ENCODE results near the gene TOMM20. TPM values are rescaled to one million over a fixed set of nuclear protein-coding genes. Genes with fewer than 3 reads are reported as not detected.
"Not testable (repeated sequence)": the region's sequence is repeated elsewhere in the genome, so short reads cannot be mapped to it uniquely, and the experiment has no call there.

Gene TOMM20
- total and polyA plus RNA-seq, 4 donors = 60.6 to 115 (median 79.6) TPM

DNA sequence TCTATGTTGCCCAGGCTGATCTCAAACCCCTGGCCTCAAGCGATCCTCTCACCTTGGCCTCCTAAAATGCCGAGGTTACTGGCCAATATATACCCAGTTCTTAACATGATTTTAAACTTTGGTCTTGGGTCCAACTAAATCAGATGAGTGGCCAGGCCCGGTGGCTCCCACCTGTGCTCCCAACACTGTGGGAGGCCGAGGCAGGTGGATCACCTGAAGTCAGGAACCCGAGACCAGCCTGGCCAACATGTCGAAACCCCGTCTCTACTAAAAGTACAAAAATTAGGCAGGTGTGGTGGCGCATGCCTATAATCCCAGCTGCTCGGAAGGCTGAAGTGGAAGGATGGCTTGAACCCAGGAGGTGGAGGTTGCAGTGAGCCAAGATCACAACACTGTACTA lies 29.6 kb downstream of the TOMM20 start:
- H3K4me1 ChIP-seq (ENCODE audit: control insufficient read depth in 5 of 5, insufficient read depth in 5 of 5, low read length in 5 of 5) = peaks cover 0 to 1% (median 0%) of the 10 kb centered on the region in 5 donors
- no peak for ATAC-seq (ENCODE audit: insufficient read depth, low FRiP score)
- WGBS, 2 donors = 96 to 97% methylated on average over 9 of the region's 9 CpGs
- H3K9me3 ChIP-seq (ENCODE audit: control insufficient read depth in 4 of 4, insufficient read depth in 3 of 4, low read length in 3 of 4) = no peaks in the 10 kb centered on the region
- no peak overlapping the region for H3K4me3 ChIP-seq
- DNase-seq = no peak
- H3K27me3 ChIP-seq (ENCODE audit: control insufficient read depth in 3 of 3, insufficient read depth in 3 of 3, low read length in 2 of 3) = no peaks in the 10 kb centered on the region
- TF ChIP-seq CTCF (IDR thresholded peaks at IDR 0.05; ENCODE audit: control extremely low read depth, extremely low read depth) = no peak
- no peak overlapping the region for H3K27ac ChIP-seq (ENCODE audit: low read depth in 1 of 2, low read length in 1 of 2)
- no peak overlapping the region for H3K9ac ChIP-seq (ENCODE audit: insufficient read depth in 1 of 2, low read length in 2 of 2)
- no peaks in the 10 kb centered on the region for H3K36me3 ChIP-seq (ENCODE audit: control insufficient read depth in 4 of 4, insufficient read depth in 4 of 4, low read length in 4 of 4)

DNA sequence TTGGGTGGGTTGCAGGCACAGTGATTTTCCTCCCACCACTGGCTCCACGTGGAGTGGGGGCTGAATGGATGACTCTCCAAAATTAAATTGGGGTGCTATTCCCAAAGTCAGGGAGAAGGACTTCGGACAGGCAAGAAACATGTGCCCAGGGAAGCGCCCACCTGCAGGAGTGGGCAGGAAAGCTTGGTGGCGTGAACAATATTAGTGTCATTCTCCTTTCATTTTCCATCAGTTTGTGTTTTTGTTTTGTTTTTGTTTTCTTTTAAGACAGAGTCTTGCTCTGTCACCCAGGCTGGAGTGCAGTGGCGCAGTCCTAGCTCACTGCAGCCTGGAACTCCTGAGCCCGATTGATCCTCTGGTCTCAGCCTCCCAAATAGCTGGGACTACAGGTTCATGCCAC lies 30.1 kb downstream of the TOMM20 start:
- Histone ChIP-seq H3K4me3 (no peak overlapping the region), H3K27ac (ENCODE audit: low read depth in 1 of 2, low read length in 1 of 2) (no peak overlapping the region)

GRCh38 chr1:235097501-235097900 lies 31.1 kb downstream of the TOMM20 start:
- not testable (repeated sequence) for H3K27ac ChIP-seq (ENCODE audit: low read depth in 1 of 2, low read length in 1 of 2); ATAC-seq (ENCODE audit: insufficient read depth, low FRiP score); H3K36me3 ChIP-seq (ENCODE audit: control insufficient read depth in 4 of 4, insufficient read depth in 4 of 4, low read length in 4 of 4); H3K4me3 ChIP-seq; H3K9ac ChIP-seq (ENCODE audit: insufficient read depth in 1 of 2, low read length in 2 of 2); DNase-seq; H3K4me1 ChIP-seq (ENCODE audit: control insufficient read depth in 5 of 5, insufficient read depth in 5 of 5, low read length in 5 of 5); H3K27me3 ChIP-seq (ENCODE audit: control insufficient read depth in 3 of 3, insufficient read depth in 3 of 3, low read length in 2 of 3); H3K9me3 ChIP-seq (ENCODE audit: control insufficient read depth in 4 of 4, insufficient read depth in 3 of 4, low read length in 3 of 4)
- WGBS, 2 donors = 86 to 91% methylated on average over 14 of the region's 14 CpGs

More for the DNA sequence above, 30.1 kb downstream of the TOMM20 start:
- ATAC-seq (ENCODE audit: insufficient read depth, low FRiP score) = no peak
- WGBS, 2 donors = 80 to 95% methylated on average over 6 of the region's 6 CpGs
- DNase-seq = no peak
- Histone ChIP-seq H3K4me1 (ENCODE audit: control insufficient read depth in 5 of 5, insufficient read depth in 5 of 5, low read length in 5 of 5) (peaks cover 0 to 5% (median 2%) of the 10 kb centered on the region in 5 donors), H3K27me3 (ENCODE audit: control insufficient read depth in 3 of 3, insufficient read depth in 3 of 3, low read length in 2 of 3) (no peaks in the 10 kb centered on the region), H3K36me3 (ENCODE audit: control insufficient read depth in 4 of 4, insufficient read depth in 4 of 4, low read length in 4 of 4) (no peaks in the 10 kb centered on the region), H3K9ac (ENCODE audit: insufficient read depth in 1 of 2, low read length in 2 of 2) (no peak overlapping the region), H3K9me3 (ENCODE audit: control insufficient read depth in 4 of 4, insufficient read depth in 3 of 4, low read length in 3 of 4) (no peaks in the 10 kb centered on the region)
- TF ChIP-seq CTCF (IDR thresholded peaks at IDR 0.05; ENCODE audit: control extremely low read depth, extremely low read depth) = no peak

- H3K9me3 ChIP-seq (ENCODE audit: control insufficient read depth in 4 of 4, insufficient read depth in 3 of 4, low read length in 3 of 4) = no peaks in the 10 kb centered on the region
- H3K27me3 ChIP-seq (ENCODE audit: control insufficient read depth in 3 of 3, insufficient read depth in 3 of 3, low read length in 2 of 3) = no peaks in the 10 kb centered on the region
- H3K9ac ChIP-seq (ENCODE audit: insufficient read depth in 1 of 2, low read length in 2 of 2) = no peak overlapping the region
- 69 to 73% methylated on average over 6 of the region's 6 CpGs for WGBS, 2 donors
- TF ChIP-seq CTCF (IDR thresholded peaks at IDR 0.05; ENCODE audit: control extremely low read depth, extremely low read depth) = no peak
- no peak for ATAC-seq (ENCODE audit: insufficient read depth, low FRiP score)
- H3K36me3 ChIP-seq (ENCODE audit: control insufficient read depth in 4 of 4, insufficient read depth in 4 of 4, low read length in 4 of 4) = no peaks in the 10 kb centered on the region
- peaks cover 0 to 10% (median 5%) of the 10 kb centered on the region in 5 donors for H3K4me1 ChIP-seq (ENCODE audit: control insufficient read depth in 5 of 5, insufficient read depth in 5 of 5, low read length in 5 of 5)
- no peak overlapping the region for H3K27ac ChIP-seq (ENCODE audit: low read depth in 1 of 2, low read length in 1 of 2)
- DNase-seq = no peak
- no peak overlapping the region for H3K4me3 ChIP-seq
These were observed 32.6 kb downstream of the TOMM20 start for GRCh38 chr1:235095938-235096562.
